Amniotic stem cell (primary cell): Measurements from ENCODE around the gene MAP4.
"Not testable (repeated sequence)": the region's sequence is repeated elsewhere in the genome, so short reads cannot be mapped to it uniquely, and the experiment has no call there.

Experiments
- DNase-seq: peaks from one replicate; lab custom pipeline; 2025; lab: John Stamatoyannopoulos, UW

The MAP4 gene

DNA sequence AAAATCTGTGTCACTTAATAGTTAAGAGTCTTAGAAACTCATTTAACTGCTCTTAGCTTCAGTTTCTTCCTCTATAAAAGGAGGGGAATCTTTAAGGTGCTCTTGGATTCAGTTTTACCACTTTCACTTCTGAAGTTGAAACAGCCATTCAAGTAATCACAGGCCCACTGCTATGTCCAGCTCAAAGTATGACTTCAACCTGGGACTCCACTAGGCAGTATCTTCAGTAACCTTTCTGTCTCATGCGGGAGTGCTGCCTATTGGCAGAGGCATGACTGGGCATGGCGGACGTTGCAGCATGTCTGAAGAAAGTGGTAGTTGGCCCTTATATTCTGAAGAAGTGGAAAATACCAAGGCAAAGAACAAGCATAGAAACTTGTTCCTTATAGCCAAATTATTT is 121.0 kb downstream of the MAP4 start:
- no peak for DNase-seq

DNA sequence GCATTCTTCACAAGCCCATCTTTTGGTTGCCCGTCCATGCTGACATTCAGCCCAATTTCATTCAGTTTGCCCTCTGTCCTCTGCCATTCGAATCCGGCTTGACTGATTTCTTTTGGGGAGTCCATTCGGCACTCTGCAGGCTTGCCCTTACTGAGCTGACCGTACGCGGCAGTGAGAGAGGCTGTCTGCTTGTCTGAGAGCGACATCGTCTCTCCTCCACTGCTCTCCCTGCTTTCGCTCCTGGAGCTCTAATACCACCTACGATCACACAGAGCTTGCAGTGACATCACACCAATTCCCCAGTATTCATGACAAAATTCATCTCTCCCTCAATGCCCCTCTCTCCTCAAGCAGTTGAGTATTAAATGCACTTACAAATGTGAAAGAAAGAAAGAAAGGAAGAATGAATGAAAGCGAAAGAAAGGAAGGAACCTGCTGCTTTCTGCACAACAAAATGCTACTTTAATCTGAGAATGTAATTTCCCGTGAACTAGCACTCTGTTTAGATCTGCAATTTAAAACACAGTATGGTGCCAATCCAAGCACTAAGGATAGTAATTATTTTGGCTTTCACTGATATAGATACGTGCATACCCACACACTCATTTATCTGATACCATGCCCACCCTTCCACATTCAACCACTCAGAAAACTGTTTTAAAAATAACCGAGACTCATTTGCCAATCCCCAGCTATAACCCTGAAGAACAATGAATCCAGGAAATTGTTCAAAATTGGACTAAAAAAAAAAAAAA is 123.8 kb downstream of the MAP4 start:
- no peak for DNase-seq

DNA sequence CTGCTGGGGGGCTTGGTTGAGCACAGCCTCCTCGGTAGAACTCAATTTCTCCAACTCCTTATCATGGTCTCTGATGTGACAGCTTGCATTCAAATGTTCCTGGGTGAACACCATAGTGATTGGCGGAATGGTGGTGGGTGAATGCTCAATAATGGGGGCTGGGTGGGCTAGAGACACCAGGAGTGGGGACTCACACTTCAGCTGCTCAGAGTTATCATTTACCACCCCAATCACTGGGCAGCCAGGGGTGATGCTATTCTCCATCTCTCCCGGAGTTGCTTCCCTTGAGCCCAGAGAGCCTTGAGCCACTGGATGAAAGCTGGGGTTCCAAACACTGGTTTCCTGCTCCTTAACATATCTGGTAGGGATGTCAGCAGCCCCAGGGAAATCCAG is 124.6 kb downstream of the MAP4 start:
- DNase-seq = no peak

DNA sequence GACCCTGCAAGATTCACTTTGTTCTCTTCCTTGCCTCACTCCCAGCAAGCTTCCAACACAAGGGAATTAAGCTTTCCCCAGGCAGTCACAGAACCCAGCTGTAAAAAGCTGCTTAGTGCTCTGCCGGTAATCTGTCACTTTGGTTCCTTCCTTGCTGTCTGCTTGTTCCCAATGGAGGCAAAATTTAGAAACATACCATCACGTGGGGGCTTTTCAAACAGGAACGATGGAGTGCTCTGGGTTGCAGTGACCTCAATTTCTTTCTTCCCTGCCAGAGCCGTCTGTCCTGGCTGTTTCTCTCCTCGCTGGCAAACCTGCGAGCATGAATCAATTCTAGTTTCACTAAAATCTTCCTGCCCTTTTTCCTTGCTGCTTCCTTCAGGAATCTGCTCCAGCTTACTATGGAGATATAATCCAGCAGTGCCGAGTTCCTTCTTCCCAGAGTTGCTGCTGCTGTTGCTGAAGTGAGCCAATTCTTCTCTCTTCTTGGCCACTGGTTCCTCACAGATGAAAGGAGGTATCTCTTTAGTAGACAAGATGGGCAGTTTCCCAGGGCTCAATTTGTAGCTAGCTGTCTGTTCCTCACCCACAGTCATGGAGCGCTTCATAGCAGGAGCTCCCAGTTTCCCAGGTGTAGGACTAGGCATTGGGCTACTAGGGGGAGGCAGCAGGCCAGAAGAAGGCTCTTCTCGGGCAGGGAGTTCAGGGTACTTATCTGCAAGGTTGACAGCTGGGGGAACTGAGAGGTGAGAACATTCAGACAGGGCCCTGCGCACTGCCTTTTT is 125.2 kb downstream of the MAP4 start:
- DNase-seq = no peak

- no peak for DNase-seq
Observed at GRCh38 chr3:47890126-47890827, 125.9 kb downstream of the MAP4 start.

DNA sequence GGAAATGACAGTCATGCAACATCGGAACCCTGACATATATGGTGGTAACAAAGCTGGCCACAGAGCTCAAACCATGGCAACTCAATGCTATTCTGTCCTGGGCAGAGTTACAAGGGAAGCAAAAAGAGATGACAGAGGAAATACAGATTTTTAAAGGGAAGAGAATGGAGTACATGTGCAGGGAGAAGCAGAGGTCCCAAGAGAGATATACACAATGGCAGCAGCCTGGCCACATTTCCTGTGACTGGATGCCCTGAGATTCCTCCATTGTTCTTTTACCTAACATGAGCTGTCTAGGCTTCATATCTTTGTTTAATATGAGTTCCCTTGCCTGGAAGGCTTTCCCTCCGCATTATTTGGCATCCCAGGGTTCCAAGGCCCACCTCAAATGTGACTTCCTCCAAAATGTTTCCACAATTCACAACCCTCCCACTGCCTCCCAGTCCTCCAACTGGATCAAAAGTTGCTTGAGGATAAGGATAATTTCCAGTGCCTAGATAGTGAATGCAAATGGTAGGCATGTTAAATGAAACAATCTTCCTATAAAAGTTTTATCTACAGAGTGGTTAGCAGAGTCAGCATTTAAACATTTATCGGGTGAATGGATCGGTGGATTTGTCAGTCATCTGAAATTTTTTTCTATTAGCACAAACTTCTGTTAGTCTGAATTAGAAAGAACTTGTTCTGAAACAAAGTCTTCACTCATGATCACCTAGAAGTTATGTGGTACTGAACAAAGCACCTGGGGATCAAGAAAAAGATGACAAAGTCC is 127.0 kb downstream of the MAP4 start:
- no peak for DNase-seq

- DNase-seq = not testable (repeated sequence)
Observed at GRCh38 chr3:47887991-47888390, 128.2 kb downstream of the MAP4 start.

DNA sequence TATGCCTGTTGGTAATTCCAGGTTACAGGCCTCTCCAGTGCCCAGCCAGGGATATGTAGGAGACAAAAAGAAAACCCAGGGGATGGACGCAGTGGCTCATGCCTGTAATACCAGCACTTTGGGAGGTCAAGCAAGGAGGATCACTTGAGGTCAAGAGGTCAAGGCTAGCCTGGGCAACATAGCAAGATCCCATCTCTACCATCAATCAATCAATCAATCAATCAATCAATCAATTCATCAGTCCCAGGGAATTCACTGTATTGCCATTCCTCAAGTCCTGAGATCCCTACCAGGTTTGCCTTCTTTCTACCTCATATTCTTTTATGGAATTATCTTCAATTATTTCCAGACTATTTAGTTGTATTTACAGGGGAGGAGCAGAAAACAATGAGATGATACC is 131.0 kb downstream of the MAP4 start:
- DNase-seq = no peak

DNA sequence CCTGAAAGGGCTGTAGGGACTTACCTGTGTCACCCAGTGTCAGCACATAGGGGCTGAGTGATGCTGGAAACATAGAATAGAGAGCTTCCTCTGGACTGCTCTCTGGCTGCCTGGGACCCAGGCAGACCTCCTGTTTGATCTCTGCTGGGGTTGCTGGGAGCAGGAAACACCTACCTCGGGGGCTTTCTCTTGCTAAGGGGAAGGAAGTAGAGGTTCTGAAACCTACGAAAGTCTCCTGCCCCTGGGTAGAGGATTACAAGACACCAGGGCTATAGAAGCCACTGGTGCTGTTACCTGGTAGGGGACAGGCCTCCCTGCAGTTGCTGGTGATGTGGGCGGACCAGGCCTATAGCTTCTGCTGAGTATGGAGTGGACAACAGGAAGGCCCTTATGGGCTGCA is 131.6 kb downstream of the MAP4 start:
- no peak for DNase-seq

- no peak for DNase-seq
Observed at GRCh38 chr3:47882338-47882737, 133.9 kb downstream of the MAP4 start.

GRCh38 chr3:47877719-47878118 is 138.5 kb downstream of the MAP4 start:
- DNase-seq = no peak

GRCh38 chr3:47877290-47877689 is 138.9 kb downstream of the MAP4 start:
- DNase-seq = no peak

GRCh38 chr3:47874913-47875312 is 141.3 kb downstream of the MAP4 start:
- DNase-seq = no peak

GRCh38 chr3:47874438-47874837 is 141.8 kb downstream of the MAP4 start:
- no peak for DNase-seq

DNA sequence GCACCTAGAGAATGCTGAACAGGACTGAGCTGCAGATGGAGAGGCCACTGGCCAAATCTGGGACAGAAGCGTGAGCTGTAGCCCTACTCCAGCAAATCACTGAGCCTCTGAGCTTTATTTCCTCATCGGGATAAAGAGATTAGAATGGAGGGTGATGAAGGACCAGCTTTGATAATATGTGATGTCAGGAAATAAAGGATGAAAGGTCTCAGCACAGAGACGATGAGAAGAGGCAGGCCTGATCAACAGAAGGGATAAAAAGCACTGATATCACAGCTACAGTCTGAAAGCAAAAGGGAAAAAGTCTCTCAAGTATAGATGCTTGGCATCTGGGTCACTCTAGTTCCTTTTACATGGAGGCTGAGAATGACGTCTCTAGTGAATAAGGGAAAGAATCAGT is 143.3 kb downstream of the MAP4 start:
- no peak for DNase-seq

DNA sequence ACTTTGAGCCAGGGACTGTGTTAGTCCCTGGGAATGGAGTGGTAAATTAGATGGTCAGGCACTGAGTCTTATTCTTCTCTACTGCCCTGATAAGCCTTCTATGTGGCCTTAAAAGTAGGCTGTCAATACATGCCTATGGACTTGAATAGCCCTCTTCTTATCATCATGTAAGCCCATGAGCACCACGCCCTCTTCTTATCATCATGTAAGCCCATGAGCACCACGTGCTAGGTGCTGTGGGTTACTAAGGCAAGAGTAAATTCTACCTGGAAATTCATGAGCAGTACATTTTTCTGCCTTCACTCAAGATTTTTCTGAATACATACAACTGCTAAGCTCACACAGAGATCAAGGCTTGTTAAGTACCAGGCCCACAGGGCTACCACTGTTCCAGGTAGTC is 144.8 kb downstream of the MAP4 start:
- no peak for DNase-seq

DNA sequence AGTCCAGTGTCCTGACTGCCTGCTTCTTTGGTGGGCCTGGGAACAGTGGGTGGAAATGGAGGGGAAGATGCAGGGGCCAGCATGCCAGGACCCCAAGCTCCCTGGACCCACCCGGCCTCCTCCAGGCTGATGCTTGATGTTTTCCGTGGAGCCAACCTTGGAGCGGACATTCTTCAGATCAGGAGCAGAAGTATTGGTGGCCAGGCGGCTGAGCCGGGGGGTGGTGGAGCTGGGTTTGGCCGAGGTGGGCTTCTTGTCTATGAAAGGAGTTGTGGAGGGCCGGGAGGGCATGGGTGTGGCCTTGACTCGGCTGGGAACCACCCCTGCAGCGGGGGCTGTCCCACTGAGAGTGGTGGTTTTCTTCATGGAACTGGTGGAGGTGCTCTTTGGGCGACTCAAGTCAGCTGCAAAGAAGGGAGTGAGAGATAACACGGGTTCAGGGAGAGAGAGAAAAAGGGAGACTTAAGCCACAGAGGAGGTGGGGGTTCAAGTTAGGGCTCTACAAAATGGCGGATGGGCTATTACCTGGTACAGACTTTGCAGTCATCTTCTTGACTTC is 145.4 kb downstream of the MAP4 start:
- no peak for DNase-seq

- DNase-seq = no peak
Observed at GRCh38 chr3:47870156-47870555, 146.1 kb downstream of the MAP4 start.

GRCh38 chr3:47868306-47868705 is 147.9 kb downstream of the MAP4 start:
- DNase-seq = no peak

DNA sequence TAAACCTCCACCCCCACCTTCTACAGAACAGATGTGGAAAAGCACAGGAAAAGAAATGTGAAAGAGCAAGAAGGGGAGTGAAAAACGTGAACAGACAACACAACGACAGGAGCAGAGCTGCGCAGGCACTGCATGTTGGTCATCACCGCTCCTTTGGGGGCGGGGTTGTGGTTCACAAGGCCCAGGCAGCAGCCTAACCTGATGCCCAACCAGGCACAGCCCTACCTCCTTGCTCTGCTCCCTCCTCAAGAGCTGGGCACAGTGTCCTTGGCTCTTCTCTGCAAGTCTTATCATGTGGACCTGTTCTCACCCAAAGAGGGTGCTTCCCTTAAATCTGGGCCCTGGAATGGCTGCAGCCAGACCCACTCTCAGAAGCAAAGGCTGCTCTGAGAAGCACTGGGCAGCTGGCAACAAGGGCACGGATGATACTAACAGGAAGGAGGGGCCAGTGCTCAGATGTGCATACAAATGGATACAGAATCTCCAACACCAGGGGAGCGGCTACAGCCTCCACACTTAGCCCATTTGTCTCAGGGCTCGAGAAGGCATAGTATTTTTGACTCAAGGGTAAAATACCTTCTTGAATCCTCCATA is 148.7 kb downstream of the MAP4 start:
- no peak for DNase-seq

DNA sequence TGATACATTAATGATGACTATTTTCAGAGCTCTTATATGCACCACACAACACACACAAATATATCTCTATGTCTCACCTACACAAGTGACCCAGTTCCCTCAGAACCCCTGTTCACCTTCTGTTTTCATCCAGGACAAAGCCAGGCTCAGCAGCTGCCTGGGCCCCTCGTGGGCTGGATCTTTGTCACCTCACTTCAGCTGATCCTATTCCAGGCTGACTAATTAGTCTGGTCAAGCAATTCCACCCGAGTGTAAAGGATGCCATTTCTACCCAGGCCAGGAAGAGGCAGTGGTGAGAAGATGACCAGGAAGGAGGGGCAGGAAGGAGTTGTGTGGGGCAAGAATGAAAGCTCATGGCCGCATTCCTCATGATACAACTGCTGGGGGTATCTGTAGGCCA is 151.0 kb downstream of the MAP4 start:
- DNase-seq = no peak
